ENCODE results near the gene LCN15. TPM values are rescaled to one million over a fixed set of nuclear protein-coding genes. Genes with fewer than 3 reads are reported as not detected.

Gene LCN15
- total RNA-seq, 4 donors from 2014 or later, result 6.4 to 11.9 TPM; not detected in 2

- TF ChIP-seq CTCF (IDR thresholded peaks at IDR 0.05) (no peak), POLR2A (IDR thresholded peaks at IDR 0.05) (no peak), POLR2AphosphoS5 (IDR thresholded peaks at IDR 0.05) (no peak), EP300 (IDR thresholded peaks at IDR 0.05; ENCODE audit: low read depth) (no peak)
- 83% methylated on average over 10 of the region's 11 CpGs; no CpG with 5 or more reads in 1 of the 2 donors for WGBS, 2 donors (ENCODE audit: low coverage in 1 of 2)
- Histone ChIP-seq H3K36me3 (no peaks in the 10 kb centered on the region), H3K4me1 (peaks cover 6 to 21% (median 13%) of the 10 kb centered on the region in 4 donors), H3K9me3 (no peaks in the 10 kb centered on the region), H3K27me3 (peaks cover 53% of the 10 kb centered on the region), H3K4me3 (no peak overlapping the region), H3K27ac (no peak overlapping the region)
- in situ Hi-C loops (cut with MboI; ENCODE audit: low pct_ligation_motif_present in 1 of 4, low pct_unique_long_range_greater_than_20kb in 1 of 4, low sequenced_read_pairs in 3 of 4), result no loop called here
- no peak for DNase-seq
- intact Hi-C loops (cut with DNase I; ENCODE audit: low total_unique reads), result no loop called here
Observed at GRCh38 chr9:136740069-136740468, 24.2 kb downstream of the LCN15 start.

GRCh38 chr9:136739509-136739908 lies 24.8 kb downstream of the LCN15 start:
- Histone ChIP-seq H3K36me3 (no peaks in the 10 kb centered on the region), H3K27ac (no peak overlapping the region), H3K9me3 (no peaks in the 10 kb centered on the region), H3K27me3 (peaks cover 50% of the 10 kb centered on the region), H3K4me1 (peaks cover 6 to 21% (median 13%) of the 10 kb centered on the region in 4 donors), H3K4me3 (no peak overlapping the region)
- DNase-seq, result no peak
- TF ChIP-seq POLR2AphosphoS5 (IDR thresholded peaks at IDR 0.05) (no peak), CTCF (IDR thresholded peaks at IDR 0.05) (no peak), EP300 (IDR thresholded peaks at IDR 0.05; ENCODE audit: low read depth) (no peak), POLR2A (IDR thresholded peaks at IDR 0.05) (no peak)
- 79% methylated on average over 23 of the region's 23 CpGs; no CpG with 5 or more reads in 1 of the 2 donors for WGBS, 2 donors (ENCODE audit: low coverage in 1 of 2)
- intact Hi-C loops (cut with DNase I; ENCODE audit: low total_unique reads) (no loop called here), in situ Hi-C loops (cut with MboI; ENCODE audit: low pct_ligation_motif_present in 1 of 4, low pct_unique_long_range_greater_than_20kb in 1 of 4, low sequenced_read_pairs in 3 of 4) (no loop called here)

GRCh38 chr9:136738960-136739359 lies 25.4 kb downstream of the LCN15 start:
- Histone ChIP-seq H3K36me3 (no peaks in the 10 kb centered on the region), H3K9me3 (no peaks in the 10 kb centered on the region), H3K27me3 (peaks cover 44% of the 10 kb centered on the region), H3K4me3 (no peak overlapping the region), H3K4me1 (peaks cover 6 to 21% (median 13%) of the 10 kb centered on the region in 4 donors), H3K27ac (no peak overlapping the region)
- in situ Hi-C loops (cut with MboI; ENCODE audit: low pct_ligation_motif_present in 1 of 4, low pct_unique_long_range_greater_than_20kb in 1 of 4, low sequenced_read_pairs in 3 of 4), result no loop called here
- no peak for DNase-seq
- 88 to 96% methylated on average over 10 to 20 of the region's 20 CpGs for WGBS, 2 donors (ENCODE audit: low coverage in 1 of 2)
- intact Hi-C loops (cut with DNase I; ENCODE audit: low total_unique reads), result no loop called here
- no peak for TF ChIP-seq EP300 (IDR thresholded peaks at IDR 0.05; ENCODE audit: low read depth)
- no peak for TF ChIP-seq POLR2AphosphoS5 (IDR thresholded peaks at IDR 0.05)
- no peak for TF ChIP-seq POLR2A (IDR thresholded peaks at IDR 0.05)
- no peak for TF ChIP-seq CTCF (IDR thresholded peaks at IDR 0.05)

- Histone ChIP-seq H3K4me3 (no peak overlapping the region), H3K27ac (no peak overlapping the region), H3K4me1 (peaks cover 0 to 2% (median under 1%) of the 10 kb centered on the region in 4 donors), H3K36me3 (no peaks in the 10 kb centered on the region), H3K27me3 (peaks cover 14% of the 10 kb centered on the region), H3K9me3 (no peaks in the 10 kb centered on the region)
- DNase-seq, result no peak
- 88% methylated on average over 17 of the region's 21 CpGs; no CpG with 5 or more reads in 1 of the 2 donors for WGBS, 2 donors (ENCODE audit: low coverage in 1 of 2)
- in situ Hi-C loops (cut with MboI; ENCODE audit: low pct_ligation_motif_present in 1 of 4, low pct_unique_long_range_greater_than_20kb in 1 of 4, low sequenced_read_pairs in 3 of 4), result no loop called here
- TF ChIP-seq POLR2AphosphoS5 (IDR thresholded peaks at IDR 0.05), result no peak
- TF ChIP-seq CTCF (IDR thresholded peaks at IDR 0.05), result no peak
- no peak for TF ChIP-seq EP300 (IDR thresholded peaks at IDR 0.05; ENCODE audit: low read depth)
- TF ChIP-seq POLR2A (IDR thresholded peaks at IDR 0.05), result no peak
- intact Hi-C loops (cut with DNase I; ENCODE audit: low total_unique reads), result no loop called here
Observed at GRCh38 chr9:136735812-136736480, 28.4 kb downstream of the LCN15 start.

All from transverse colon (tissue), 4 donors.